NCI-H1105 treated with DMSO at 0.1 percent for 48 hours (cell line): ENCODE data around the gene GALP.
A peak's percentile ranks its signal among the peaks of the same experiment; 100 is the strongest.
"Not testable (repeated sequence)": the region's sequence is repeated elsewhere in the genome, so short reads cannot be mapped to it uniquely, and the experiment has no call there.

Experiments
- DNase-seq: peaks from one replicate; lab custom pipeline; 2025; lab: John Stamatoyannopoulos, UW

Gene GALP

DNA sequence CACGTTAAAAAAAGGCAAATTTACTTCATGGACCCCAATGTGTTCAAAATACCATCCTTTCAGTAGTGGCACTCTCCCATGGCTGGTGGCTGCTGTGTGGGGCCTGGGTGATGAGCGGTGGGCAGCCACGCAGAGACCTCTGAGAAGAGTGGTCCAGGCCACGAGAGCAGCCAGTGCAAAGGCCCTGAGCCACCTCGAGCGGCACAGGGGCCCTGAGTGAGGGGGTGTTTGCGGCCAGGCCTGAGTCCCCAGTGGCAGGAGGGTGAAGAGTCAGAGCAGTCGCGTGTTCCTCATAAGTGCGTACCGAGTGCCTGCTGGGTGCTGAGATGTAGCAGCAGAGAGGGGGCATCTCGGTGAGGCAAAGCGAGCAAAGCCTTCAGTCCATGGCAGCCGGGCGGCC, 27.7 kb upstream of the GALP start:
- DNase-seq: no peak

DNA sequence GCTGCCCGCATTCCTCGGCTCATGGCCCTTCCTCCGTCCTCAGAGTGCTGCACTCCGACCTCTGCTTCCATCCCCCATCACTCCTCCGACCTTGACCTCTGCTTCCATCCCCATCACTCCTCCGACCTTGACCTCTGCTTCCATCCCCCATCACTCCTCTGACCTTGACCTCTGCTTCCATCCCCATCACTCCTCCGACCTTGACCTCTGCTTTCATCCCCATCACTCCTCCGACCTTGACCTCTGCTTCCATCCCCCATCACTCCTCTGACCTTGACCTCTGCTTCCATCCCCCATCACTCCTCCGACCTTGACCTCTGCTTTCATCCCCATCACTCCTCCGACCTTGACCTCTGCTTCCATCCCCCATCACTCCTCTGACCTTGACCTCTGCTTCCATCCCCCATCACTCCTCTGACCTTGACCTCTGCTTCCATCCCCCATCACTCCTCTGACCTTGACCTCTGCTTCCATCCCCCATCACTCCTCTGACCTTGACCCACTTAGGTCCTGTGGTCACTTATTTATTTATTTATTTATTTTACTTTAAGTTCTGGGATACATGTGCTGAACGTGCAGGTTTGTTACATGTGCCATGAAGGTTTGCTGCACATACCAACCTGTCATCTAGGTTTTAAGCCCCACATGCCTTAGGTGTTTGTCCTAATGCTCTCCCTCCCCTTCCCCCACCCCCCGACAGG, 26.7 kb upstream of the GALP start:
- DNase-seq: not testable (repeated sequence)

DNA sequence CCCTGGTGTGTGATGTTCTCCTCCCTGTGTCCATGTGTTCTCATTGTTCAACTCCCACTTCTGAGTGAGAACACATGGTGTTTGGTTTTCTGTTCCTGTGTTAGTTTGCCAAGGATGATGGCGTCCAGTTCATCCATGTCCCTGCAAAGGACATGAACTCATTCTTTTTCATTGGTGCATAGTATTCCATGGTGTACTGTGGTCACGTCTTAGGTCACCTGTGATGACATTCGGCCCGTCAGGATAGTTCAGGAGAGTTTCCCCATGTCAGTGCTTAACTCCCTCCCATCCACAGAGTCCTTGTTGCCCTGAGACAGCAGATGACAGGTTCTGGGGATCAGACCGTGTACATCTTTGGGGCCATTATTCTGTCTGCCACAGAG, 26.2 kb upstream of the GALP start:
- no peak for DNase-seq

- DNase-seq: no peak
Measured at GRCh38 chr19:56150358-56150757, 25.4 kb upstream of the GALP start.

GRCh38 chr19:56152644-56153043, 23.2 kb upstream of the GALP start:
- no peak for DNase-seq

GRCh38 chr19:56153507-56153906, 22.3 kb upstream of the GALP start:
- DNase-seq: no peak

- no peak for DNase-seq
Measured at GRCh38 chr19:56155124-56155687, 20.6 kb upstream of the GALP start.

DNA sequence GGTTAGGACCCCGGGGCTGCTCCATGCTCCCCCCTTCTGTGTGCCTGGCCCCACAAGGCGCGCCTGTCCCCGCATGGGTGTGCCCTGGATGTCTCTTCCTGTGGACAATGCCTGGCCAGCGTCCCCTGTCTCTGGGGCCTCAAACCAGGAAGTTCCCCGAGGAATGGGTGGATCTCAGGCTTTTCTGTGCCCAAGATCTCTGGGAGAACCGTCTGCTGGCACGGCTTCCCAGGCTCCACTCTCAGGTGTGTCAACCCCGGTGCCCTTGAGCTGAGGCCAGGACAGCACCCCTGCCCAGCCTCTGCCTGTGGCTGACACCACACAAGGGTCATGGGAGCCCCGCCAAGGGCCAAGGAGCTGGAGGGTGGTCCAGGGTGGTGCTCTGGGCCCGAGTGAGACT, 19.0 kb upstream of the GALP start:
- no peak for DNase-seq

- DNase-seq: no peak
Measured at GRCh38 chr19:56158170-56158757, 17.5 kb upstream of the GALP start.

DNA sequence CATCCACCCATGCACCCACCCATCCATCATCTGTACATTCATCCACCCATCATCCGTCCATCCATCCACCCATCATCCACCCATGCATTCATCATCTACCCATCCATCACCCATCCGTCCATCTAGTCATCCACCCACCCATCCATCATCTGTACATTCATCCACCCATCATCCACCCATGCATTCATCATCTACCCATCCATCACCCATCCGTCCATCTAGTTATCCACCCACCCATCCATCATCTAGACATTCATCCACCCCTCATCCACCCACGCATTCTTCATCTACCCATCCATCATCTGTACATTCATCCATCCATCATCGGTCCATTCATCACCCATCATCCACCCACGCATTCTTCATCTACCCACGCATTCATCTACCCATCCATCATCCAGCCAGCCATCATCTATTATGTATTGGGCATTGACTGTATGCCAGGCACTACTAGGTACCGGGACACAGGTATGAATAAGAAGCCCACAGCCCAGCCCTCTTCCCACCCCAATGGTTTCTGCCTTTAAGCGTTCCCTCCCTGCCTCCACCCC, 16.7 kb upstream of the GALP start:
- no peak for DNase-seq

DNA sequence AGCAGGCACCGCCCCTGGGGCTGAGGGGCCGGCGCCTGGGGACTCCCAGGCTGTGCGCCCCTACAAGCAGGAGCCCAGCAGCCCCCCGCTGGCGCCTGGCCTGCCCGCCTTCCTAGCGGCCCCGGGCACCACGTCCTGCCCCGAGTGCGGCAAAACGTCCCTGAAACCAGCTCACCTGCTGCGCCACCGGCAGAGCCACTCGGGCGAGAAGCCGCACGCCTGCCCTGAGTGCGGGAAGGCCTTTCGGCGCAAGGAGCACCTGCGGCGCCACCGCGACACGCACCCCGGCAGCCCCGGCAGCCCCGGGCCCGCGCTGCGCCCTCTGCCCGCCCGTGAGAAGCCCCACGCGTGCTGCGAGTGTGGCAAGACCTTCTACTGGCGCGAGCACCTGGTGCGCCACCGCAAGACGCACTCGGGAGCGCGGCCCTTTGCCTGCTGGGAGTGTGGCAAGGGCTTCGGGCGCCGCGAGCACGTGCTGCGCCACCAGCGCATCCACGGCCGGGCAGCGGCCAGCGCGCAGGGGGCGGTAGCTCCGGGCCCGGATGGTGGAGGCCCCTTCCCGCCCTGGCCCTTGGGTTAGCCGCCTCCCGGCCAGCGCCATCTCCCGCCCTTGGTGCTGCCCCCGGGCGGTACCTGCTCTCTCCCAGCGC, 16.1 kb upstream of the GALP start:
- DNase-seq: no peak

- DNase-seq: no peak
Measured at GRCh38 chr19:56161534-56161933, 14.3 kb upstream of the GALP start.

GRCh38 chr19:56162258-56162657, 13.6 kb upstream of the GALP start:
- DNase-seq: no peak

DNA sequence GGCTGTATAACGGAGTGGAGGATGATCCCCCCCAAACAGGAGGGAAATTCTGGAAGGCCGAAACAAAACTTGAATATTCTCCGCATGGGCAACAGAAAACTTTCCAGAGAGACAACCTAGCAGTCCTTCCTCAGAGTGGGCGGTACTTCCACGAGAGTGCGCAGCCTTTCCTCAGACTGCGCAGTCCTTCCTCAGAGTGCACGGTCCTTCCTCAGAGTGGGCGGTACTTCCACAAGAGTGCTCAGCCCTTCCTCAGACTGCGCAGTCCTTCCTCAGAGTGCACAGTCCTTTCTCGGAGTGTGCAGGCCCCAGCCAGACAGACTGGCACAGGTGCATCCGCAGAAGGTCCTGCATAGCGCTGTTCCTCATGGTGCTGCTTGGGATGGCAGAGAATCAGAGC, 12.7 kb upstream of the GALP start:
- no peak for DNase-seq

GRCh38 chr19:56167064-56167578, 8.7 kb upstream of the GALP start:
- DNase-seq: no peak

- DNase-seq: no peak
Measured at GRCh38 chr19:56170261-56170660, 5.5 kb upstream of the GALP start.

DNA sequence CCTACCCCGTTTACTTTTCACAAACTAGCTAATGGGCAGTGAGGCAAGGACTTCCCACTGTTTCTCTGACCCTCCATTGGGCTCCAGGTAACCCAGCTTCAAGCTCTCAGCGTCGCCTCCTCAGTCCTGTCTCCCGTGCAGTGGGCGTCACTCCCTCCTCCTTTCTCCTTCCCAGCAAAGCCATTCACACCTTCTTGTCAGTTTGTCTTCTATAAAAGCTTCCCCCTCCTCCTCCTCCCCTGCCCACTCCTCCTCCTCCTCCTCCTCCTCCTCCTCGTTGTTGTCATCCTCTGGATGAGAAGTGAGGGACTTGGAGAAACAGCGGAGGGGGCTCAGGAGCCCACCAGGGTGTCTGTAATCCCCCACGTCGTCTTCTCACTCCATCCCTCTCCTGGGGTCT, 1.7 kb upstream of the GALP start:
- DNase-seq: no peak

GRCh38 chr19:56174550-56174949, 1.3 kb upstream of the GALP start:
- no peak for DNase-seq

GRCh38 chr19:56176310-56176709, 502 bp downstream of the GALP start:
- not testable (repeated sequence) for DNase-seq

DNA sequence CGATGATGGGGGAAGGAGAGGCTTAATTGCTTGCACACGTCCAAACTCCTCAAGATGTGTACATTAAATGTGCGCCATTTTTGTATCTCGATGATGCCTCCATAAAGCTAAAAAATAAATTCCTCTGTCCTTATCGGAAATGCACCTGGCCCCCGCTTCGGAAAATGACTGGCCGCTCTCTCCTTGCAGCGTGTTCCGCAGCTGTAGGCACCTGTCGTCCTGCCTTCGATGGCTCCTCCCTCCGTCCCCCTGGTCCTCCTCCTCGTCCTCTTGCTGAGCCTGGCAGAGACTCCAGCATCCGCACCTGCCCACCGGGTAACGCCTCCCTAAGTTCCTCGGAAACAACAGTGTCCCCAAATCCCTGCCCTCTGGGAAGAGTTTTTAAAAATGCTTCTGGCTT, 1.1 kb downstream of the GALP start:
- DNase-seq: peak; percentile 38

GRCh38 chr19:56177564-56178243, 1.9 kb downstream of the GALP start:
- DNase-seq: no peak

DNA sequence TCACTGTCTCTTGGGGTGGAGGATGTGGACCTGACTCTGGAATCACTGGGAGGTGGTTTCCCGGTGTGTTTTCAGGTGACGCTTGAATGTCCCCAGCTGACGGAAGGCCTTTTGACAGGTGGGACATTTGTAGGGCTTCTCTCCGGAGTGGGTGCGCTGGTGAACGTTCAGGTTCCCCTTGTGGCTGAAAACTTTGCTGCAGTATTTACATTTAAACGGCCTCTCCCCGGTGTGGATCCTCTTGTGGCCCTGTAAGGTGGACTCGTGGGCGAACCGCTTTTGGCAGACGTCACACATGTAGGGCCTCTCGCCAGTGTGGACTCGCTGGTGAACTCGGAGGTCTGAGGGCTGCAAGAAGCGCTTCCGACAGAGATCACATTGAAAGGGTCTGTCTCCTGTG, 14.0 kb downstream of the GALP start:
- DNase-seq: no peak
